Osteoblast (primary cell): ENCODE results near the gene NSMCE1. TPM values are rescaled to one million over a fixed set of nuclear protein-coding genes. Genes with fewer than 3 reads are reported as not detected.

ENCODE experiments used
- DNase-seq: peaks from one replicate; pipeline ENCODE4 v3.0.0; 2011; ENCODE audit warnings: low spot score, mixed read lengths; ENCODE audit not compliant: insufficient read length; ENCODE audit errors: missing footprints
- H2AFZ ChIP-seq: 2 replicates; pipeline ENCODE4 v1.6.0; 2011; ENCODE audit warnings: mild to moderate bottlenecking, low read length
- H3K27ac ChIP-seq: 2 replicates; pipeline ENCODE4 v1.5.1; 2011; ENCODE audit warnings: mild to moderate bottlenecking, low read depth, low read length, moderate library complexity
- H3K27me3 ChIP-seq: 2 replicates; pipeline ENCODE4 v1.6.0; 2012; ENCODE audit warnings: mild to moderate bottlenecking, control low read depth, inconsistent platforms, low read length, moderate library complexity; ENCODE audit not compliant: insufficient read depth
- H3K36me3 ChIP-seq: 2 replicates; pipeline ENCODE4 v1.5.1; 2011; ENCODE audit warnings: mild to moderate bottlenecking, low read length, control low read depth, moderate library complexity; ENCODE audit not compliant: insufficient read depth
- H3K4me1 ChIP-seq: 2 replicates; pipeline ENCODE4 v1.5.1; 2011; ENCODE audit warnings: mild to moderate bottlenecking, low read length, control low read depth, moderate library complexity; ENCODE audit not compliant: insufficient read depth
- H3K4me2 ChIP-seq: 2 replicates; pipeline ENCODE4 v1.6.0; 2011; ENCODE audit warnings: mild to moderate bottlenecking, low read length; ENCODE audit not compliant: insufficient read depth
- H3K4me3 ChIP-seq: fragments of 200-600 bp; sonication (generic); 3 replicates; pipeline ENCODE4 v1.5.1; 2012; ENCODE audit warnings: mild to moderate bottlenecking, low read length, inconsistent platforms; ENCODE audit not compliant: insufficient read depth
- H3K79me2 ChIP-seq: 2 replicates; pipeline ENCODE4 v1.6.0; 2012; ENCODE audit warnings: mild to moderate bottlenecking, low read length, control low read depth, inconsistent platforms; ENCODE audit not compliant: insufficient read depth
- H3K9me3 ChIP-seq: 2 replicates; pipeline ENCODE4 v1.5.1; 2011; ENCODE audit warnings: low read depth, low read length, control low read depth
- H4K20me1 ChIP-seq: 2 replicates; pipeline ENCODE4 v1.6.0; 2012; ENCODE audit warnings: mild to moderate bottlenecking, low read length, control low read depth; ENCODE audit not compliant: insufficient read depth
- CTCF ChIP-seq: IDR thresholded peaks from 2 replicates; pipeline ENCODE4 v1.5.1; 2011; ENCODE audit warnings: mild to moderate bottlenecking, low read depth, low read length, moderate library complexity; ENCODE audit errors: extremely low read depth
- total RNA-seq: library from RNA; depleted of rRNA; stranded (reverse); fragments of >200 nt; gene quantifications from 2 replicates; pipeline ENCODE4 v1.2.3, GENCODE V29; 2012

Gene NSMCE1
- total RNA-seq, 1 donor: 57.9 TPM

- Histone ChIP-seq H3K36me3 (no peaks in the 10 kb centered on the region), H3K27ac (no peak overlapping the region)
- DNase-seq: no peak
These were observed 36.5 kb upstream of the NSMCE1 start for GRCh38 chr16:27304881-27305745.

GRCh38 chr16:27304102-27304501, 35.5 kb upstream of the NSMCE1 start:
- Histone ChIP-seq H3K4me3 (no peak overlapping the region), H4K20me1 (no peaks in the 10 kb centered on the region), H3K4me2 (no peak overlapping the region), H3K27me3 (no peaks in the 10 kb centered on the region), H3K4me1 (peaks cover 6% of the 10 kb centered on the region), H3K79me2 (no peaks in the 10 kb centered on the region), H3K36me3 (no peaks in the 10 kb centered on the region), H3K9me3 (no peaks in the 10 kb centered on the region), H3K27ac (no peak overlapping the region), H2AFZ (no peak overlapping the region)
- TF ChIP-seq CTCF: no peak
- DNase-seq: no peak

More at GRCh38 chr16:27304881-27305745, 36.5 kb upstream of the NSMCE1 start:
- no peak overlapping the region for H2AFZ ChIP-seq
- peaks cover 6% of the 10 kb centered on the region for H3K4me1 ChIP-seq
- H3K9me3 ChIP-seq: no peaks in the 10 kb centered on the region
- H3K27me3 ChIP-seq: no peaks in the 10 kb centered on the region
- H3K4me3 ChIP-seq: no peak overlapping the region
- H3K79me2 ChIP-seq: no peaks in the 10 kb centered on the region
- H3K4me2 ChIP-seq: no peak overlapping the region
- no peak for TF ChIP-seq CTCF
- H4K20me1 ChIP-seq: no peaks in the 10 kb centered on the region

GRCh38 chr16:27303256-27304100, 34.9 kb upstream of the NSMCE1 start:
- Histone ChIP-seq H3K36me3 (no peaks in the 10 kb centered on the region), H3K4me3 (no peak overlapping the region), H2AFZ (peak overlapping the region; percentile 0), H4K20me1 (no peaks in the 10 kb centered on the region), H3K27me3 (no peaks in the 10 kb centered on the region), H3K79me2 (no peaks in the 10 kb centered on the region), H3K4me2 (peak overlapping the region; percentile 34), H3K9me3 (no peaks in the 10 kb centered on the region), H3K27ac (no peak overlapping the region), H3K4me1 (peaks cover 6% of the 10 kb centered on the region)
- TF ChIP-seq CTCF: no peak
- no peak for DNase-seq

- Histone ChIP-seq H3K4me1 (peaks cover 6% of the 10 kb centered on the region), H3K79me2 (no peaks in the 10 kb centered on the region), H3K4me3 (no peak overlapping the region), H3K27ac (no peak overlapping the region), H4K20me1 (no peaks in the 10 kb centered on the region), H3K9me3 (no peaks in the 10 kb centered on the region), H3K27me3 (no peaks in the 10 kb centered on the region), H3K36me3 (no peaks in the 10 kb centered on the region), H2AFZ (no peak overlapping the region), H3K4me2 (no peak overlapping the region)
- DNase-seq: no peak
- TF ChIP-seq CTCF: no peak
These were observed 33.6 kb upstream of the NSMCE1 start for GRCh38 chr16:27302126-27302525.
